ACC112 (cell line): ENCODE results near the gene PPP1R3C.
A peak's percentile ranks its signal among the peaks of the same experiment; 100 is the strongest.

Experiments
- H2AFZ ChIP-seq: fragments of 200-600 bp; sonication (generic); one replicate; pipeline ENCODE4 v1.6.0; 2017; ENCODE audit warnings: antibody characterized with exemption, low read length; ENCODE audit not compliant: unreplicated experiment
- H3K27ac ChIP-seq: fragments of 200-600 bp; sonication (generic); 2 replicates; pipeline ENCODE4 v1.5.1; 2014; ENCODE audit warnings: low read depth, mild to moderate bottlenecking, antibody characterized with exemption, low read length, moderate library complexity
- H3K27me3 ChIP-seq: fragments of 200-600 bp; sonication (generic); 2 replicates; pipeline ENCODE4 v1.6.1; 2014; ENCODE audit warnings: mild to moderate bottlenecking, antibody characterized with exemption, low read length, moderate library complexity, mixed read lengths; ENCODE audit not compliant: insufficient read depth
- H3K36me3 ChIP-seq: fragments of 200-600 bp; sonication (generic); 2 replicates; pipeline ENCODE4 v1.6.1; 2016; ENCODE audit warnings: mild to moderate bottlenecking, antibody characterized with exemption, low read length, moderate library complexity, mixed read lengths; ENCODE audit not compliant: insufficient read depth
- H3K4me1 ChIP-seq: fragments of 200-600 bp; sonication (generic); one replicate; pipeline ENCODE4 v1.6.1; 2016; ENCODE audit warnings: low read length, mixed read lengths; ENCODE audit not compliant: insufficient read depth, unreplicated experiment, control insufficient read depth
- H3K4me3 ChIP-seq: fragments of 200-600 bp; sonication (generic); 2 replicates; pipeline ENCODE4 v1.5.1; 2014; ENCODE audit warnings: mild to moderate bottlenecking, low read depth, low read length
- H3K79me2 ChIP-seq: fragments of 200-600 bp; sonication (generic); one replicate; pipeline ENCODE4 v1.6.0; 2016; ENCODE audit warnings: low read length; ENCODE audit not compliant: control insufficient read depth, unreplicated experiment, insufficient read depth

Gene PPP1R3C

DNA sequence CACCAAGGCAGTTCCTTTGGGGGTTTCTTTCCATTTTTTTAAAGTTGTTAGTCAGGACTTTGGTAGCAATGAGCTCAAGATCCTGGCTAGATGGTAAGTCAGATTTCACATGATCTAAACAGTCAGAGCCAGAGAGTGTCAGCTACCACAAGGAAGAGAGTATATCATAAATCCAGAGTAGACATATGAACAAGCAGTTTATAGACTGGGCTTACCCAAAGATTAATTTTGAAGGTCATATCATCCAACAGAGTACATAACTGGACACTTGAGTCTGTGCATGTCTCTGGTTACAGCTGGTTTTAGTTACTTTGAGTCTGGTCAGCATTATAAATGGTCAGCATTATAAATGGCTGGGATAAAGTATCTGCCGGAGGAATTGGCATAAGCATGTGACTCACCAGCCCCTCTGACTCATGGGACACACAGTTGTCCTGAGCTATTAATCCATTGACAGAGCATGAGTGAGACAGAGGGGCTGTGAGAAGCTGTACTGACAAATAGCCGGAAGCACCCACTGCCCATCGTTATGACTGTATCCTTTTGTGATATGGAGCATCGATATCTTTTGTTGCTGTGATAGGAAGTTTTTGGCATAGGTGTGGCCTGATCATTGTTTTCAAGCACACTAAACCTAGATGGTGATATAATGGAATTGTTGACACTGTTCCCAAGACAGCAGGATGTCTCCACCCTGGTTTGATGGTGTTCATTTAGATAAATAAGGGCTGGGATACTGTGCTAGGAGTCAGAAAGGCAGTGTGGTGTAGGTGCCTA, 19.3 kb downstream of the PPP1R3C start:
- Histone ChIP-seq H3K36me3 (no peaks in the 10 kb centered on the region), H3K27me3 (no peaks in the 10 kb centered on the region), H3K27ac (peak overlapping the region; percentile 99), H3K4me3 (peak overlapping the region; percentile 61), H3K79me2 (no peaks in the 10 kb centered on the region), H3K4me1 (peaks cover 61% of the 10 kb centered on the region), H2AFZ (peak overlapping the region; percentile 58)

DNA sequence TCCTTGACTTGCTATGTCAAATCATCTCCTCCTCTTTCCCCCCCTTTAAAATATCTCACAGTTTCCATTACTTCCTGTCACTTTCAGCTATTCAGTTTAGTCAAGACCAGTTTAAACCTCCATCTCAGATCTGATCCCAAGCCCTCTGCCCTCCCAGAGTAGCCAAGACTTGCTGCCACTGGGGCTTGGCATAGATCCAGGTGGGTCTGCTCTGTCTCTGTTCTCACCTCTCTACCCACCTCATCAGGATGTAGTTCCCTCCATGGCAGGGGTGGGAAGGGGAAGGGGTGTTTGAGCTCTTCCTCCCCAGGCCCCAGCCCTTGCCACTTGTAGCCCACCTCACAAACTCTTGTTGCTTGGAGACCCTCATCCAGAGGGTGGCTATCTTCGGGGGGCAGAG, 22.0 kb downstream of the PPP1R3C start:
- no peak overlapping the region for H3K27ac ChIP-seq
- peaks cover 63% of the 10 kb centered on the region for H3K4me1 ChIP-seq
- H3K36me3 ChIP-seq, result no peaks in the 10 kb centered on the region
- H3K79me2 ChIP-seq, result no peaks in the 10 kb centered on the region
- no peak overlapping the region for H3K4me3 ChIP-seq
- H3K27me3 ChIP-seq, result no peaks in the 10 kb centered on the region
- H2AFZ ChIP-seq, result no peak overlapping the region

DNA sequence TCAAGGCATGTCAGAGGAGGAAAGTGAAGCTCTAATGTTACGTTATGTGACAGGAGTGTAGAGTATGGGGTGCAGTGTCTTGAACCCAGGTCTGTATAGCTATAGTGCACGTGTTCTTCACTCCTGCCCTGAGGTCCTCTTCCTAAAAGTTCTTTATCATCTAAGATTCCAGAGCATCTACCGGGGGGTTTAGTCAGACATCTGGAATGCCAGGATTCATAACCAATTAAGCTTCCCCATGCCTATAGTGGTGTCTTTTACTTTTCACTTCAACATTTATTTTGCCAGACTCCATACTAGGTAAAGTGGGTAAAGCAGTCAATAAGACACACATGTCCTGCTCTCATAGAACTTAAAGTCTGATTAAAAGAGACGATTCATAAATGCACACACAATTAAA, 22.4 kb downstream of the PPP1R3C start:
- Histone ChIP-seq H3K27ac (no peak overlapping the region), H3K79me2 (no peaks in the 10 kb centered on the region), H3K27me3 (no peaks in the 10 kb centered on the region), H2AFZ (no peak overlapping the region), H3K4me1 (peaks cover 66% of the 10 kb centered on the region), H3K4me3 (no peak overlapping the region), H3K36me3 (no peaks in the 10 kb centered on the region)

DNA sequence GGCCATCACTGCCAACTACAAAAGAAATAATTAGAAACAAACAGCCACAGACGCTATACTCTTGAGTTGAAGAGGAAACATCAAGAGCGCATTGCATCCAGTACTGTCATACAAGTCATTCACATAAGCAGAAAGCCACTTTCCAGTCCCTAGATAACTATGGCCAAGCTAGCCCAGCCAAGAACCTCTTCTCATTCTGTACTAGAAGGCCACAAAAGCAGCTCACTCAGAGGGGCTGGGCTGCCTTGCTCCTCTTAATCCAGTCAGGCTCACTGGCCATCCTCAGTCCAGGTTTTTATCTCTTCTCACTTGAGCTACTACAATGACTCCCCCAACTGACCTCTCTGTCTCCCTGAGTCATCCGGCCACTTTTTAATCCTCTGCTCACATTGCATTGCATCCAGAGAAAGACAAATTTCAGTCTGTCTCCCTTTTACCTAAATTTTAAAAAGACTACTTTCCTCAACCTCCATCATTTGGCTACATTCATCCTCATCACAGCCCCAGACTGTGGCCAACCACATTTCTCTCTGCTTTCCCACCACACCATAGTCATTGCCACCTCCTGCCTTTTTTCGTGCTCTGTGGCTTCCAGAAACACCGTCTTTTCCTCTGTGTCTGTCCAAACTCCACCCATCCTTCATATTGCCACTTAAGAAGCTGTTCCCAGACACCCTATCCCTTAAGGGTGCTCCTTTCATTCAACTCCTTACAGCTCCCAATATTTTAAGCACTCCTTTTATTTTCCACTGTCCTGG, 25.0 kb downstream of the PPP1R3C start:
- Histone ChIP-seq H3K4me3 (no peak overlapping the region), H3K27me3 (no peaks in the 10 kb centered on the region), H3K79me2 (no peaks in the 10 kb centered on the region), H3K36me3 (no peaks in the 10 kb centered on the region), H3K27ac (peak overlapping the region; percentile 80), H3K4me1 (peaks cover 69% of the 10 kb centered on the region), H2AFZ (peak overlapping the region; percentile 9)

DNA sequence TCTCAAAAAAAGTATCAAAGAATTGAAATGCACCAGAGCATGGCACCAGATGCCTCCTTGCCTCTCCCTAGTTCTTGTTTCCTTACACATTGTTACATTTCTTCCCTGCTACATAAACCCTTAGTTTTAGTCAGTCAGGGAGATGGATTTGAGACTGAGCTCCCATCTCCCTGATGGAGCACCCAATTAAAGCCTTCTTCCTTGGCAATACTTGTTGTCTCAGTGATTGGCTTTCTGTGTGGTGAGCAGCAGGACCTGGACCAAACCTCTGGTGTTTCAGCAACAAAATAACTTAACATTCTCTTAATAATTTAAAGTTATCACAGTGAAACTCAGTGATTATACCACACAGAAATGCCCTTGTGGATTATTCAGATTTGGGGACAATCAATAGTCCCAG, 26.9 kb downstream of the PPP1R3C start:
- H3K36me3 ChIP-seq, result no peaks in the 10 kb centered on the region
- H3K4me3 ChIP-seq, result no peak overlapping the region
- no peak overlapping the region for H2AFZ ChIP-seq
- no peaks in the 10 kb centered on the region for H3K79me2 ChIP-seq
- H3K27me3 ChIP-seq, result no peaks in the 10 kb centered on the region
- peak overlapping the region; percentile 83 for H3K27ac ChIP-seq
- H3K4me1 ChIP-seq, result peaks cover 63% of the 10 kb centered on the region

DNA sequence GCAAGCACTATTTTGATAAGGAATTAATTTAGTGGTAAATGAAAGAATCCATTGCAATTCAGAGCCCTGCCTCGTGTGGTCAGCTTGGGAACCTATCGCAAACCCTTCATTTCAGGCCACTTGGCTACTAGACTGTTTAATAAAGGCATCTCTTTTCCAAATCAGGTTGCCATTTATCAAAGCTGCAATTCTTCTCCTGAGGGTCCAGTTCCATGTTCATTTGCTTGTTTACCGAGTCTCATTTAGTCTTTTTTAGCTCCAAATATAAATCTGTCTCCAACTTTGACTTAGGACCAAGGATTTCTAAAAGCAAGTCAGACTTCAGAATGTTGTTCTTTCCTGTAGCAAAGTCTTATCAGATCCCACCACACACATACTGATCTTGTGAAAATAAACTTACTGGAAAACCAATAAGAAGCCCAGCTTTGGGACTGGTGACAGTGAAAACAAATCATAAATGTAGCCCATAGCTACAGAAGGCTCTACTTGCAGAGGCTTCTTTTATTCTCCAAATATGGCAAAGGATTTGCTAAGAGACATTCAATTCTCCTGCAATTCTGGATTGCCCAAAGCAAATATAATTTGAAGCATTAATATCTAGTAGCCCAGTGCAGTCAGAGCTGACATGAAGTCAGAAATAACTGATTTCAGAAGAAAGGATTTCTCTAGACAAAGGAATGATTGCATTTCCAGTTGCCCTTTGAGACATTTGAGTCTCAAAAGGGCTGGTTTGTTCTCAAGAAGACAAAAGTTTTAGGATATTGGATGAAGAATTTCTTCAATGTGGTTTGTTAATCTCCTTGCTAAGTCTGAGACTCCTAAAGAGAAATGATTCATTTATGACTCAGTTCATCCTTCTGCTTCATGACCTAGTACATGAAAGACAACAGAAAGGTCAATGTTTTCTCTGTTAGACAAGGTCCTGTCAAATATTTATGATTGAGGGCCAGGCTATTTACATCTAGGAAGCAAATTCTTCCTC, 28.0 kb downstream of the PPP1R3C start:
- Histone ChIP-seq H3K27me3 (no peaks in the 10 kb centered on the region), H3K79me2 (no peaks in the 10 kb centered on the region), H3K4me3 (peak overlapping the region; percentile 5; the same call in 1 of the 2 replicates), H2AFZ (no peak overlapping the region), H3K4me1 (peaks cover 54% of the 10 kb centered on the region), H3K27ac (peak overlapping the region; percentile 83), H3K36me3 (no peaks in the 10 kb centered on the region)

DNA sequence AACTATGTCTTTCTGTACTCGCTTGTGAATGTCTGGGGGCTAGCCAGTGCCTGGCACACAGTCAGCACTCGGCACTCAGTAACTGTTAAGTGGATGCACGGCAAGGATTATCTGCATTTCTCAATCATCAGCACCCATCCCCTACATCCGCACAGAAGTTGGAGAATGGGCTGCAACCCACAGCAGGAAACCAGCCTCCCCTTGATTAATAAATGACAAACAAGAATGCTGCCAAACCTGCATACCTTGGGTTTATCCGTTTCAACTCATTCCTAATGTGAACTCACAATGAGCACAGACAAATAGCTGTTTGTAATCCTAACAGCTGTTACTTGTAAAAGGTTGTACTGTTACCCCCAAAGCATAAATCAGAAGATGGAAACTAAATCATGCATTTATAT, 28.9 kb downstream of the PPP1R3C start:
- H3K27ac ChIP-seq, result peak overlapping the region; percentile 83

DNA sequence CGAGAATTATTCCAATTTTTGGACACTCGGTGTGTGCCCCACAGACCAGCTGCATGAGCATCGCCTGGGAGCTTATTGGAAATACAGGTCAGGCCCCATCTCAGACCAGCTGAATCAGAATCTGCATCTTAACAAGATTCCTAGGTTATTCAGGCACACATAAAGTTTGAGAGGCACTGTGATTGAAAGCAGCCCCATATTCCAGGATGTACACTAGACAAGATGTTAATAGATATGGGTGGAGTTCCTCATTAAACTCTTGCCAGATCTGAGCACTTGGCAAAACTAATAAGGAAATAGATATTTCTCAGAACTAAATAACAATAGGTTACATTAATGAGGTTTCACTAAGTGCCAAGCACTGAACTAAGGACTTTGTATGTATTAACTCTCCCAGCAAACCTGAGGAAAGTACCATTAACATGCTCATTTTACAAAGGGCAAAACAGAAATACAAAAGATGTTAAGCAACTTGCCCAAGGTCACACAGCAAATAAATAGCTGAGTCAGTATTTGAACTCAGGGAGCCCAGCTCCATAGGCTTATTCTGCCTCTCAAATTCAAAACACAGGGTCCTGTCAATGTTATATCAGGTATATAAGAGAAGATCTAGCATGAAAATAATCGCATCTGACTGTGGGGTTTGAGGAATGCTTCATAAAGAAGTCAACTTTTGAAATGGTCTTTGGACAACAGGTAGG, 29.9 kb downstream of the PPP1R3C start:
- no peak overlapping the region for H2AFZ ChIP-seq
- H3K4me3 ChIP-seq, result no peak overlapping the region
- peaks cover 51% of the 10 kb centered on the region for H3K4me1 ChIP-seq
- H3K27ac ChIP-seq, result peak overlapping the region; percentile 83; the same call in 1 of the 2 replicates
- no peaks in the 10 kb centered on the region for H3K27me3 ChIP-seq
- H3K79me2 ChIP-seq, result no peaks in the 10 kb centered on the region
- H3K36me3 ChIP-seq, result no peaks in the 10 kb centered on the region

More for the DNA sequence above, 28.9 kb downstream of the PPP1R3C start:
- H3K4me1 ChIP-seq, result peaks cover 51% of the 10 kb centered on the region
- H3K79me2 ChIP-seq, result no peaks in the 10 kb centered on the region
- H2AFZ ChIP-seq, result no peak overlapping the region
- H3K4me3 ChIP-seq, result no peak overlapping the region
- H3K27me3 ChIP-seq, result no peaks in the 10 kb centered on the region
- H3K36me3 ChIP-seq, result no peaks in the 10 kb centered on the region

DNA sequence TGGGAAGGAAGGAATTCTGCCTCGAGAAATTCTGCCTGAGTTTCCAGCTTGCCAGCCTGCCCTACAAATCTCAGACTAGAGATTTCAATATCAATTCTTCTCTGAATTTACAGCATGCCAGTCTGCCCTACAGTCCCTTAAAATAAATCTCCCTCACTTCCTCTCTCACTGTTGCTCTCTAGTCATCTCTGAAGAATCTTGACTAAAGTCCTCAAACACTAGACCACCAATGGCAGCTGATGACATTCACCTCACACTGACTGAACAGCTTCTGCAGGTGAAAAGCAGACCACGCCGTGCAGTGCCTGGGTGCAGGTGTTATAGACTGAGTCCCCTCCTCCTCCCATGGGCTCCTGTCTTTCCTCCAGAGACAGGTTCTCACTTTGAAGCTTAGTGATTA, 30.4 kb downstream of the PPP1R3C start:
- Histone ChIP-seq H3K4me1 (peaks cover 51% of the 10 kb centered on the region), H3K4me3 (no peak overlapping the region), H3K27ac (no peak overlapping the region), H2AFZ (no peak overlapping the region), H3K36me3 (no peaks in the 10 kb centered on the region), H3K27me3 (no peaks in the 10 kb centered on the region), H3K79me2 (no peaks in the 10 kb centered on the region)

DNA sequence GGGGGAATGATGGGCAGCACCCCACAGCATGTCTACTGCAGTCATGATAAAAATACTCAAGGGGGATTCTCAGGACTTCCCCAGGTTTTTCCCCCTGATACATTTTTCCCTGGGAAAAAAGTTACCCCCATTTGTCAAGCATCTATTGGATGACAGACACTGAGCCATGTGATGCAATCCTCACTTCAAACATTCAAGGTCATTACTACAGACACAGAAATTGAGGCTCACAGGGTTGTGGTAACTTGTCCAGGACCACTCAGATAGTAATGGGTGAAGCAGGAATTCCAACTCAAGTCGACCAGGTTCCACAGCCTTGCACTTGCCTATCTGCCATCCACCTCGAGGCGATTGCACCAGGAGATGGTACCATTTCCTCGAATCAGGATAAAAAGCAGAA, 31.7 kb downstream of the PPP1R3C start:
- Histone ChIP-seq H3K36me3 (no peaks in the 10 kb centered on the region), H3K4me1 (peaks cover 62% of the 10 kb centered on the region), H3K27ac (no peak overlapping the region), H2AFZ (no peak overlapping the region), H3K4me3 (no peak overlapping the region), H3K27me3 (no peaks in the 10 kb centered on the region), H3K79me2 (no peaks in the 10 kb centered on the region)
